Liver (tissue), 9 donors: Measurements from ENCODE around the gene FBXO31. TPM values are rescaled to one million over a fixed set of nuclear protein-coding genes. Genes with fewer than 3 reads are reported as not detected.

Source experiments
- DNase-seq: peaks from one replicate; pipeline ENCODE4 v3.0.0-alpha.2; 2017; ENCODE audit warnings: low spot score
- H3K27ac ChIP-seq, 2 donors: one replicate each; pipeline ENCODE4 v1.7.0; 2013; ENCODE audit warnings: inconsistent platforms in 2 of 2, low read length in 2 of 2, control low read depth in 1 of 2, low read depth in 1 of 2, mild to moderate bottlenecking in 1 of 2
- H3K27me3 ChIP-seq, 4 donors: one replicate each; pipeline versions ENCODE4 v1.6.1 to v1.7.0; 2013; ENCODE audit warnings: low read length in 3 of 4, inconsistent platforms in 1 of 4, mild to moderate bottlenecking in 1 of 4, moderate library complexity in 1 of 4; ENCODE audit not compliant: control insufficient read depth in 4 of 4, insufficient read depth in 4 of 4
- H3K36me3 ChIP-seq, 4 donors: one replicate each; pipeline versions ENCODE4 v1.6.1 to v1.7.0; 2013; ENCODE audit warnings: low read length in 3 of 4, mild to moderate bottlenecking in 3 of 4, low read depth in 1 of 4, moderate library complexity in 1 of 4; ENCODE audit not compliant: control insufficient read depth in 4 of 4, insufficient read depth in 3 of 4
- H3K4me1 ChIP-seq, 4 donors: one replicate each; pipeline versions ENCODE4 v1.6.1 to v1.7.0; 2013; ENCODE audit warnings: low read length in 3 of 4, mild to moderate bottlenecking in 3 of 4, moderate library complexity in 1 of 4; ENCODE audit not compliant: control insufficient read depth in 4 of 4, insufficient read depth in 4 of 4
- H3K4me3 ChIP-seq, 3 donors: one replicate each; pipeline versions ENCODE4 v1.6.1 to v1.7.0; 2013; ENCODE audit warnings: low read length in 3 of 3, control low read depth in 1 of 3, low read depth in 1 of 3, mild to moderate bottlenecking in 1 of 3
- H3K9ac ChIP-seq, 2 donors: one replicate each; pipeline ENCODE4 v1.7.0; 2013; ENCODE audit warnings: low read length in 2 of 2, mild to moderate bottlenecking in 2 of 2, moderate library complexity in 2 of 2, control low read depth in 1 of 2, low read depth in 1 of 2
- H3K9me3 ChIP-seq, 4 donors: one replicate each; pipeline versions ENCODE4 v1.6.1 to v1.7.0; 2013; ENCODE audit warnings: low read length in 3 of 4; ENCODE audit not compliant: control insufficient read depth in 4 of 4
- ATF3 ChIP-seq: IDR thresholded peaks from 2 replicates; pipeline ENCODE4 v1.6.1; 2016; ENCODE audit warnings: antibody characterized with exemption
- CTCF ChIP-seq: fragments of 150-350 bp; IDR thresholded peaks from 2 replicates; pipeline ENCODE4 v1.5.1; 2017; ENCODE audit warnings: improper control_type of control experiment, low read depth, low read length; ENCODE audit not compliant: missing input control
- EGR1 ChIP-seq, 2 donors: IDR thresholded peaks; 2 replicates each; pipeline ENCODE4 v1.6.1; 2016 to 2018; ENCODE audit warnings: antibody characterized with exemption in 2 of 2, low read depth in 2 of 2
- FOXA1 ChIP-seq: IDR thresholded peaks from 2 replicates; pipeline ENCODE4 v1.6.1; 2016; ENCODE audit warnings: antibody characterized with exemption
- FOXA2 ChIP-seq: IDR thresholded peaks from 2 replicates; pipeline ENCODE4 v1.6.1; 2016; ENCODE audit warnings: antibody characterized with exemption
- HNF4A ChIP-seq, 2 donors: conservative IDR thresholded peaks; 2 replicates each; pipeline ENCODE4 v1.6.1; 2016; ENCODE audit warnings: antibody characterized with exemption in 2 of 2, mild to moderate bottlenecking in 2 of 2
- HNF4G ChIP-seq: IDR thresholded peaks from 2 replicates; pipeline ENCODE4 v1.6.1; 2016; ENCODE audit warnings: antibody characterized with exemption
- JUND ChIP-seq, 2 donors: IDR thresholded peaks; 2 replicates each; pipeline ENCODE4 v1.6.1; 2016; ENCODE audit warnings: antibody characterized with exemption in 2 of 2
- MAX ChIP-seq: IDR thresholded peaks from 2 replicates; pipeline ENCODE4 v1.6.1; 2016; ENCODE audit warnings: antibody characterized with exemption
- NR2F2 ChIP-seq: IDR thresholded peaks from 2 replicates; pipeline ENCODE4 v1.6.1; 2016; ENCODE audit warnings: antibody characterized with exemption
- RAD21 ChIP-seq, 2 donors: IDR thresholded peaks; 2 replicates each; pipeline ENCODE4 v1.6.1; 2016; ENCODE audit warnings: antibody characterized with exemption in 2 of 2, mild to moderate bottlenecking in 2 of 2
- REST ChIP-seq: IDR thresholded peaks from 2 replicates; pipeline ENCODE4 v1.6.1; 2016; ENCODE audit warnings: antibody characterized with exemption, mild to moderate bottlenecking
- RXRA ChIP-seq, 2 donors: IDR thresholded peaks; 2 replicates each; pipeline ENCODE4 v1.6.1; 2017 to 2018; ENCODE audit warnings: antibody characterized with exemption in 2 of 2, mild to moderate bottlenecking in 1 of 2
- SP1 ChIP-seq: IDR thresholded peaks from 2 replicates; pipeline ENCODE4 v1.6.1; 2018; ENCODE audit warnings: antibody characterized with exemption, mild to moderate bottlenecking
- TAF1 ChIP-seq: conservative IDR thresholded peaks from 2 replicates; pipeline ENCODE4 v1.6.1; 2016; ENCODE audit warnings: antibody characterized with exemption, mild to moderate bottlenecking
- YY1 ChIP-seq: IDR thresholded peaks from 2 replicates; pipeline ENCODE4 v1.6.1; 2016; ENCODE audit warnings: antibody characterized with exemption, mild to moderate bottlenecking
- ZBTB33 ChIP-seq: IDR thresholded peaks from 2 replicates; pipeline ENCODE4 v1.6.1; 2016; ENCODE audit warnings: antibody characterized with exemption
- WGBS: extraction: QIAGEN DNeasy Blood & Tissue Kit; methylation state at CpG from one replicate; pipeline ENCODE4 v1.1.7; 2013; 5-methylcytosine and 5-hydroxymethylcytosine counted together
- polyA plus RNA-seq, 2 donors: library from polyadenylated mRNA; stranded (reverse) in 1 of 2; unstranded in 1 of 2; fragments of 200-250 nt in 1 of 2; fragments of >200 nt in 1 of 2; fragmentation: Nextera tagmentation in 1 of 2; extraction: Ambion mirVana in 1 of 2; gene quantifications; one replicate each; pipeline versions ENCODE4 v1.2.1 to v1.2.3, GENCODE V29; 2013 to 2015
- total RNA-seq, 2 donors: library from RNA; depleted of rRNA; stranded (reverse); fragments of >200 nt; gene quantifications; one replicate each; pipeline ENCODE4 v1.2.3, GENCODE V29; 2014
- donor health status: healthy.
- donor health status: healthy.
- donor health status: healthy.
- donor health status: healthy.
- donor health status: healthy.

The FBXO31 gene
- total and polyA plus RNA-seq, 4 donors: 13.2 to 30.3 (median 18.1) TPM

- TF ChIP-seq REST (no peak), SP1 (no peak), ZBTB33 (no peak), JUND (IDR thresholded peaks at IDR 0.05) (no peak), MAX (no peak), HNF4G (no peak), HNF4A (conservative IDR thresholded peaks at IDR 0.05) (no peak), FOXA2 (no peak), NR2F2 (no peak), CTCF (no peak), EGR1 (IDR thresholded peaks at IDR 0.05; ENCODE audit: low read depth in 2 of 2) (no peak), YY1 (no peak), RXRA (IDR thresholded peaks at IDR 0.05) (no peak), RAD21 (IDR thresholded peaks at IDR 0.05) (no peak), FOXA1 (no peak), TAF1 (no peak), ATF3 (no peak)
- H3K27ac ChIP-seq: no peak overlapping the region
- WGBS: 68% methylated on average over 5 of the region's 5 CpGs
Observed at GRCh38 chr16:87368029-87368770, 15.4 kb downstream of the FBXO31 start.

More at GRCh38 chr16:87368029-87368770, 15.4 kb downstream of the FBXO31 start:
- Histone ChIP-seq H3K36me3 (peaks cover 0 to 4% (median 1%) of the 10 kb centered on the region in 4 donors), H3K27me3 (no peaks in the 10 kb centered on the region), H3K9ac (no peak overlapping the region), H3K4me3 (no peak overlapping the region), H3K4me1 (peaks cover 0 to 24% (median 9%) of the 10 kb centered on the region in 4 donors), H3K9me3 (no peaks in the 10 kb centered on the region)
- DNase-seq: no peak
